ENCODE results near the gene RABAC1. TPM values are rescaled to one million over a fixed set of nuclear protein-coding genes. Genes with fewer than 3 reads are reported as not detected.

The RABAC1 gene
- total and polyA plus RNA-seq, 9 of the 15 experiments (the other 6 are each of a cell fraction or from before 2014, with no cell fraction given): 2.4 to 28.1 (median 9.3) TPM

GRCh38 chr19:41928754-41929535 is 30.2 kb downstream of the RABAC1 start (continued):
- TF ChIP-seq, protein P1, sequence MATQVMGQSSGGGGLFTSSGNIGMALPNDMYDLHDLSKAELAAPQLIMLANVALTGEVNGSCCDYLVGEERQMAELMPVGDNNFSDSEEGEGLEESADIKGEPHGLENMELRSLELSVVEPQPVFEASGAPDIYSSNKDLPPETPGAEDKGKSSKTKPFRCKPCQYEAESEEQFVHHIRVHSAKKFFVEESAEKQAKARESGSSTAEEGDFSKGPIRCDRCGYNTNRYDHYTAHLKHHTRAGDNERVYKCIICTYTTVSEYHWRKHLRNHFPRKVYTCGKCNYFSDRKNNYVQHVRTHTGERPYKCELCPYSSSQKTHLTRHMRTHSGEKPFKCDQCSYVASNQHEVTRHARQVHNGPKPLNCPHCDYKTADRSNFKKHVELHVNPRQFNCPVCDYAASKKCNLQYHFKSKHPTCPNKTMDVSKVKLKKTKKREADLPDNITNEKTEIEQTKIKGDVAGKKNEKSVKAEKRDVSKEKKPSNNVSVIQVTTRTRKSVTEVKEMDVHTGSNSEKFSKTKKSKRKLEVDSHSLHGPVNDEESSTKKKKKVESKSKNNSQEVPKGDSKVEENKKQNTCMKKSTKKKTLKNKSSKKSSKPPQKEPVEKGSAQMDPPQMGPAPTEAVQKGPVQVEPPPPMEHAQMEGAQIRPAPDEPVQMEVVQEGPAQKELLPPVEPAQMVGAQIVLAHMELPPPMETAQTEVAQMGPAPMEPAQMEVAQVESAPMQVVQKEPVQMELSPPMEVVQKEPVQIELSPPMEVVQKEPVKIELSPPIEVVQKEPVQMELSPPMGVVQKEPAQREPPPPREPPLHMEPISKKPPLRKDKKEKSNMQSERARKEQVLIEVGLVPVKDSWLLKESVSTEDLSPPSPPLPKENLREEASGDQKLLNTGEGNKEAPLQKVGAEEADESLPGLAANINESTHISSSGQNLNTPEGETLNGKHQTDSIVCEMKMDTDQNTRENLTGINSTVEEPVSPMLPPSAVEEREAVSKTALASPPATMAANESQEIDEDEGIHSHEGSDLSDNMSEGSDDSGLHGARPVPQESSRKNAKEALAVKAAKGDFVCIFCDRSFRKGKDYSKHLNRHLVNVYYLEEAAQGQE (IDR thresholded peaks at IDR 0.05; ENCODE audit: borderline replicate concordance): no peak
- TF ChIP-seq, protein P1 (CRISPR knock-in tag; IDR thresholded peaks at IDR 0.05; ENCODE audit: low read depth): 0 out of 2 replicates have a peak, but pooled peaks have one; percentile 24
- no peak for TF ChIP-seq ZNF511 (CRISPR knock-in tag; IDR thresholded peaks at IDR 0.05)
- no peak for TF ChIP-seq SRSF7 (optimal IDR thresholded peaks at IDR 0.05; ENCODE audit: low read depth, low read length)
- no peak for TF ChIP-seq ZBTB7A (IDR thresholded peaks at IDR 0.05; ENCODE audit: borderline replicate concordance, control insufficient read depth, low read depth, low read length)
- TF ChIP-seq, protein P2, sequence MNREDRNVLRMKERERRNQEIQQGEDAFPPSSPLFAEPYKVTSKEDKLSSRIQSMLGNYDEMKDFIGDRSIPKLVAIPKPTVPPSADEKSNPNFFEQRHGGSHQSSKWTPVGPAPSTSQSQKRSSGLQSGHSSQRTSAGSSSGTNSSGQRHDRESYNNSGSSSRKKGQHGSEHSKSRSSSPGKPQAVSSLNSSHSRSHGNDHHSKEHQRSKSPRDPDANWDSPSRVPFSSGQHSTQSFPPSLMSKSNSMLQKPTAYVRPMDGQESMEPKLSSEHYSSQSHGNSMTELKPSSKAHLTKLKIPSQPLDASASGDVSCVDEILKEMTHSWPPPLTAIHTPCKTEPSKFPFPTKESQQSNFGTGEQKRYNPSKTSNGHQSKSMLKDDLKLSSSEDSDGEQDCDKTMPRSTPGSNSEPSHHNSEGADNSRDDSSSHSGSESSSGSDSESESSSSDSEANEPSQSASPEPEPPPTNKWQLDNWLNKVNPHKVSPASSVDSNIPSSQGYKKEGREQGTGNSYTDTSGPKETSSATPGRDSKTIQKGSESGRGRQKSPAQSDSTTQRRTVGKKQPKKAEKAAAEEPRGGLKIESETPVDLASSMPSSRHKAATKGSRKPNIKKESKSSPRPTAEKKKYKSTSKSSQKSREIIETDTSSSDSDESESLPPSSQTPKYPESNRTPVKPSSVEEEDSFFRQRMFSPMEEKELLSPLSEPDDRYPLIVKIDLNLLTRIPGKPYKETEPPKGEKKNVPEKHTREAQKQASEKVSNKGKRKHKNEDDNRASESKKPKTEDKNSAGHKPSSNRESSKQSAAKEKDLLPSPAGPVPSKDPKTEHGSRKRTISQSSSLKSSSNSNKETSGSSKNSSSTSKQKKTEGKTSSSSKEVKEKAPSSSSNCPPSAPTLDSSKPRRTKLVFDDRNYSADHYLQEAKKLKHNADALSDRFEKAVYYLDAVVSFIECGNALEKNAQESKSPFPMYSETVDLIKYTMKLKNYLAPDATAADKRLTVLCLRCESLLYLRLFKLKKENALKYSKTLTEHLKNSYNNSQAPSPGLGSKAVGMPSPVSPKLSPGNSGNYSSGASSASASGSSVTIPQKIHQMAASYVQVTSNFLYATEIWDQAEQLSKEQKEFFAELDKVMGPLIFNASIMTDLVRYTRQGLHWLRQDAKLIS (CRISPR knock-in tag; IDR thresholded peaks at IDR 0.05): no peak
- 0 out of 2 replicates have a peak, but pooled peaks have one; percentile 23 for TF ChIP-seq GTF2F1 (IDR thresholded peaks at IDR 0.05; ENCODE audit: low read depth, low read length)
- no peak for TF ChIP-seq U2AF1 (optimal IDR thresholded peaks at IDR 0.05; ENCODE audit: low read depth, low read length)
- TF ChIP-seq, protein P3, sequence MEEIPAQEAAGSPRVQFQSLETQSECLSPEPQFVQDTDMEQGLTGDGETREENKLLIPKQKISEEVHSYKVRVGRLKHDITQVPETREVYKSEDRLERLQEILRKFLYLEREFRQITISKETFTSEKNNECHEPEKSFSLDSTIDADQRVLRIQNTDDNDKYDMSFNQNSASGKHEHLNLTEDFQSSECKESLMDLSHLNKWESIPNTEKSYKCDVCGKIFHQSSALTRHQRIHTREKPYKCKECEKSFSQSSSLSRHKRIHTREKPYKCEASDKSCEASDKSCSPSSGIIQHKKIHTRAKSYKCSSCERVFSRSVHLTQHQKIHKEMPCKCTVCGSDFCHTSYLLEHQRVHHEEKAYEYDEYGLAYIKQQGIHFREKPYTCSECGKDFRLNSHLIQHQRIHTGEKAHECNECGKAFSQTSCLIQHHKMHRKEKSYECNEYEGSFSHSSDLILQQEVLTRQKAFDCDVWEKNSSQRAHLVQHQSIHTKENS (CRISPR knock-in tag; IDR thresholded peaks at IDR 0.05): no peak
- no peak for TF ChIP-seq CAMTA2 (CRISPR knock-in tag; conservative IDR thresholded peaks at IDR 0.05)
